Fibroblast of the aortic adventitia (primary cell): Measurements from ENCODE around the gene TAS2R14. TPM values are rescaled to one million over a fixed set of nuclear protein-coding genes. Genes with fewer than 3 reads are reported as not detected.

Experiments
- DNase-seq: peaks from one replicate; pipeline ENCODE4 v3.0.0-alpha.2; 2010; ENCODE audit warnings: low read depth
- H3K4me3 ChIP-seq: 2 replicates; pipeline ENCODE4 v1.5.1; 2011; ENCODE audit warnings: low read depth, mild to moderate bottlenecking, control low read depth, low read length, moderate library complexity
- CTCF ChIP-seq: IDR thresholded peaks from 2 replicates; pipeline ENCODE4 v1.5.1; 2011; ENCODE audit warnings: mild to moderate bottlenecking, low read length, control low read depth, inconsistent platforms; ENCODE audit not compliant: insufficient read depth
- total RNA-seq: library from RNA; depleted of rRNA; stranded (reverse); fragments of >200 nt; gene quantifications from 2 replicates; pipeline ENCODE4 v1.2.3, GENCODE V29; 2012; ENCODE audit warnings: low replicate concordance

TAS2R14 gene
- total RNA-seq, 1 donor, result 5.2 TPM

- no peak overlapping the region for H3K4me3 ChIP-seq
- DNase-seq, result peak; percentile 8
- no peak for TF ChIP-seq CTCF
These were observed 27.3 kb upstream of the TAS2R14 start for GRCh38 chr12:10966314-10966713.

GRCh38 chr12:10965476-10965875 lies 26.4 kb upstream of the TAS2R14 start:
- no peak for DNase-seq
- TF ChIP-seq CTCF, result no peak
- H3K4me3 ChIP-seq, result no peak overlapping the region

GRCh38 chr12:10960211-10960610 lies 21.1 kb upstream of the TAS2R14 start:
- DNase-seq, result no peak
- no peak for TF ChIP-seq CTCF
- H3K4me3 ChIP-seq, result no peak overlapping the region

GRCh38 chr12:10959804-10960203 lies 20.7 kb upstream of the TAS2R14 start:
- DNase-seq, result peak; percentile 16
- TF ChIP-seq CTCF, result no peak
- no peak overlapping the region for H3K4me3 ChIP-seq

- TF ChIP-seq CTCF, result no peak
- no peak overlapping the region for H3K4me3 ChIP-seq
- DNase-seq, result peak; percentile 11
These were observed 18.7 kb upstream of the TAS2R14 start for GRCh38 chr12:10957741-10958140.

- TF ChIP-seq CTCF, result no peak
- DNase-seq, result no peak
- no peak overlapping the region for H3K4me3 ChIP-seq
These were observed 17.0 kb upstream of the TAS2R14 start for GRCh38 chr12:10956085-10956484.

GRCh38 chr12:10952645-10953044 lies 13.6 kb upstream of the TAS2R14 start:
- TF ChIP-seq CTCF, result no peak
- H3K4me3 ChIP-seq, result no peak overlapping the region
- DNase-seq, result no peak
